DND-41 (cell line): Measurements from ENCODE around the gene TMEM184B.

Source experiments
- EZH2 ChIP-seq: IDR thresholded peaks from 3 replicates; pipeline ENCODE4 v1.6.1; 2012; ENCODE audit warnings: borderline replicate concordance, low read depth, mild to moderate bottlenecking, moderate library complexity, low read length, inconsistent platforms; ENCODE audit not compliant: severe bottlenecking
- TF ChIP-seq, protein P1 (sequence below): IDR thresholded peaks from 2 replicates; pipeline ENCODE4 v1.5.1; 2012; ENCODE audit warnings: borderline replicate concordance, low read length, moderate library complexity, mild to moderate bottlenecking; ENCODE audit not compliant: poor library complexity, severe bottlenecking; ENCODE audit errors: extremely low read depth

DNA sequence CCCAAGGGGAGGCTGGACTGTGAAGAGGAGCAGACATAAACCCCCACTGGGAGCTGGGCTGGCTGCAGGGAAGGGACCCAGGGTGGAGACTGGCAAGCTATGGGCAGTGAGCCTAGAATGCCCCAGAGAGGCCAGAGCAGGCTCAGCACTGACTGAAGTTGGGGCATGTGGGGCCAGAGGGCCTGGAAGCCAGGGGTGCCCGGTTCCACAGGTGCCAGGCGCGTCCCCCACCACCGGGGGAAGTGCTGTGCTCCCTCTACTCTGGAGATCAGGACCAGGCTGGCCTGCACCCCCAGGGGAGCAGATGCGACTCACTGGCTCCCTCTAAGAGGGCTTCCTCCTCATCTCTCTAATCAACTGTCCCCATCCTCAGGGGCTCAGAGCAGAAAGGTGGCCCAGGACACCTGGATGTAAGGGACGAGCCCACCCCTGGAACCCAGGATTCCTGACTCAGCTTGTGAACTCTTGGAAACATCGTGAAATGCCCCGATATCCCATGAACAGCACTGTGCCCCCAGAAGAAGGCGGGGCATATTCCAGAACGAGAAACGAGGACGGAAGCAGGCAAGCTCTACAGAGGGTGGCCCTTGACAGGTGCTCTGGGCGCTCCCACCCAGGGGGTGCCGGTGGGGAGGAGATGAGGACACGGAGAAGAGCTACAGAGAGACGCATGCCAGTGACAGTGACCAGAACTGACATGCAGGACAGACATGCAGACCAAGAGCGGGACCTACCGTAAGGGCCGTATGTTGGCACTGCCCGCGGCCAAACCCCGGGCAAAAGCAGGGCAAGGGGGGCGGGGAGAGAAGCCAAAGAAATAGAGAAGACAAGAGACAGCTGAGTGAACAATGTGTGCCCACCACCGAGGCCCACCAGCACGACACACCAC is 50.7 kb downstream of the TMEM184B start:
- TF ChIP-seq, protein P1, sequence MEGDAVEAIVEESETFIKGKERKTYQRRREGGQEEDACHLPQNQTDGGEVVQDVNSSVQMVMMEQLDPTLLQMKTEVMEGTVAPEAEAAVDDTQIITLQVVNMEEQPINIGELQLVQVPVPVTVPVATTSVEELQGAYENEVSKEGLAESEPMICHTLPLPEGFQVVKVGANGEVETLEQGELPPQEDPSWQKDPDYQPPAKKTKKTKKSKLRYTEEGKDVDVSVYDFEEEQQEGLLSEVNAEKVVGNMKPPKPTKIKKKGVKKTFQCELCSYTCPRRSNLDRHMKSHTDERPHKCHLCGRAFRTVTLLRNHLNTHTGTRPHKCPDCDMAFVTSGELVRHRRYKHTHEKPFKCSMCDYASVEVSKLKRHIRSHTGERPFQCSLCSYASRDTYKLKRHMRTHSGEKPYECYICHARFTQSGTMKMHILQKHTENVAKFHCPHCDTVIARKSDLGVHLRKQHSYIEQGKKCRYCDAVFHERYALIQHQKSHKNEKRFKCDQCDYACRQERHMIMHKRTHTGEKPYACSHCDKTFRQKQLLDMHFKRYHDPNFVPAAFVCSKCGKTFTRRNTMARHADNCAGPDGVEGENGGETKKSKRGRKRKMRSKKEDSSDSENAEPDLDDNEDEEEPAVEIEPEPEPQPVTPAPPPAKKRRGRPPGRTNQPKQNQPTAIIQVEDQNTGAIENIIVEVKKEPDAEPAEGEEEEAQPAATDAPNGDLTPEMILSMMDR: no peak
- no peak for TF ChIP-seq EZH2
